HG03558 (cell line): ENCODE data around the gene TBX20.
"Not testable (repeated sequence)": the region's sequence is repeated elsewhere in the genome, so short reads cannot be mapped to it uniquely, and the experiment has no call there.

Experiments
- ATAC-seq: cut with Tn5 transposase; IDR thresholded peaks from one replicate; pipeline ENCODE4 v1.9.1; 2021; ENCODE audit warnings: moderate number of reproducible peaks; ENCODE audit not compliant: unreplicated experiment; ENCODE audit errors: extremely low read depth

Gene TBX20

DNA sequence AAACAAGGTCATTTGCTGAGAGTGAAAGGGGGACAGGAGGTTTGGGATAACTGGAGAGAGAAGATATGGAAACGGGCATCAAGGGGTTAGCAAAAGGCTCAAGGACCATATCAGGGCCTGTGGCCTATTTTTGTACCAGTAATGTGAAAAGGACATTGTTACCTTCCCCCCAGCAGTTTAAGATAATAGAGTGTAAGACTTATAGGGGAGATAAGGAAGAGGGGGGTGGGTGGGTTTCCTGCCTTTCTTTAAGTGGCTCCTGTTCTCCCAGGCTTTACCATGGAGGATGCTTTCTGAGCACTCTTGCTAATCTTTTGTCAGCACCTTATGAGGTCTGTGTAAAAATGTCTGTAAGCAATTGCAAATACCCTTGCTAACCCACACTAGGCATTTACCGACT is 80.7 kb downstream of the TBX20 start:
- ATAC-seq: not testable (repeated sequence)

DNA sequence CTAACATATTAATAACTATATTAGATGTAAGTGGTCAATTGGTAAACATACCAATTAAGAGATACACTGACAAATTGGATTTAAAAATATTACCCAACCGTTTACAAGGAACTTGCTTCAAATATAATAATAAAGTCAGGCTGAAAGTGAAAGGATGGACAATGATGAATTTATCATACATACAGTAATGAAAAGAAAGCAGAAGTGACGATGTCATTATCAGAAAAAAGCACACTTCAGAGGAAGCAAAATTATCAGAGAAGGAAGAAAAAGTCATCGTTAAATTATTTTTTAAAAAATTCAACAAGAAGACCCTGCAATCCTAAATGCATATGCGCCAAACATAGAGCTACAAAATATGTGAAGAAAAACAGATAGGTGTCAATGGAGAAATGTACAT is 81.8 kb downstream of the TBX20 start:
- ATAC-seq: not testable (repeated sequence)

DNA sequence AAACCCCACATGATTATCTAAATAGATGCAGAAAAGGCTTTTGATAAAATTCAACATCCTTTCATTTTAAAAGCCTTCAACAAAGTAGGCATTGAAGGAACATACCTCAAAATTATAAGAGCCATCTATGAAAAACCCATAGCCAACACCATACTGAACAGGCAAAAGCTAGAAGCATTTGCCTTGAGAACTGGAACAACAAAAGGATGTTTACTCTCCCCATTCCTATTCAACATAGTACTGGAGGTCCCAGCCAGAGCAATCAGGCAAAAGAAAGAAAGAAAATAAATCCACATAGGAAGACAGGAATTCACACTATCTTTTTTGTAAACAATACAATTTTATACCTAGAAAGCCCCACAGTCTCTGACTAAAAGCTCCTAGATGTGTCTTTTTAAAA is 86.2 kb downstream of the TBX20 start:
- not testable (repeated sequence) for ATAC-seq

DNA sequence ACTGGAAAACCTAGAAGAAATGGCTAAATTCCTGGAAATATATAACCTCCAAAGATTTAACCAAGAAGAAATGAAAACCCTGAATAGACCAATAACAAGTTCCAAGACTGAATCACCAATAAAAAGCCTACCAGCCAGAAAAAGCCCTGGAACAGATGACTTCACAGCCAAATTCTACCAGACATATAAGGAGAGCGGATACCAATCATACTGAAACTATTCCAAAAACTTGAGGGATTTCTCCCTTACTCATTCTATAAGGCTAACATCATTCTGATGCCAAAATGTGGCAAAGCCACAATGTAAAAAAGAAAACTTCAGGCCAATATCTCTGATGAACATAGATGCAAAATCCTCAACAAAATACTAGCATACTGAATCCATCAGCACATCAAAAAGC is 86.7 kb downstream of the TBX20 start:
- ATAC-seq: not testable (repeated sequence)

DNA sequence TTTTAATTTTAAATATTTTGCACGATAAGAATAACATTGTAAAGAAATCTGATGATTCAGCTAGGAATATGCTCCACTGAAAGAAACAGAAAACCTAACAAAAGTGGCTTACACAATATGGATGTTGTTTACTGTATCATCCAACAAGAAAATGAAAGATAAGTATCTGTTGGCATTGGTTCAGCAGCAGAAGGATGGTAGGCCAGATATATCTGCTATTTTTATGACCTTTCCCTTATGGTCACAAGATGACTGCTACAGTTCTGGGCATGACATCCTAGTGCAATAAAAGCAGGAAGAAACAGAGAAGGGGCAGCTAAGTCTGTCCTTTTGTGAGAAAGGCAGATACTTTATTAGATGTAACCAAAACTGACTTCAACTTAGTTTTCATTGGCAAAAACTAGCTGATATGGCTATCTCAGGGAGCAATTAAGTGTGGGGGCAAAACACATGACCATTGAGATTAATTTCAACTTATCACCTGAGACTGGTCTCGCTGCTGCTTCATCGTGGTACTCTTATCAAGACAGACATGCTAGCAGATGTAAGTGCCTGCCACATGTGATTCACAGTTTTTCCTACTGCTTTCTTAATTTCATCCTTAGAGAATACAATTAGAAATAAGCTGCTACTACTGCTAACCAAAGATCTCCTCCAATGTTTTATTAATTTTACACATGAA is 92.7 kb downstream of the TBX20 start:
- ATAC-seq: not testable (repeated sequence)
